ENCODE data around the gene APOL1.

APOL1 gene

GRCh38 chr22:36245805-36246356 is 7.1 kb upstream of the APOL1 start:
- H3K36me3 ChIP-seq (ENCODE audit: insufficient read depth, low read length): no peaks in the 10 kb centered on the region
- no peaks in the 10 kb centered on the region for H3K27me3 ChIP-seq (ENCODE audit: insufficient read depth, low read length)
- no peak overlapping the region for H3K4me3 ChIP-seq (ENCODE audit: low read depth, low read length, poor library complexity, severe bottlenecking)
- no peaks in the 10 kb centered on the region for H3K9me2 ChIP-seq (ENCODE audit: low read depth, low read length)
- no peaks in the 10 kb centered on the region for H3K79me2 ChIP-seq (ENCODE audit: insufficient read depth, low read length)
- no peaks in the 10 kb centered on the region for H4K20me1 ChIP-seq (ENCODE audit: insufficient read depth, low read length)
- H3K4me1 ChIP-seq (ENCODE audit: insufficient read depth, low read length, severe bottlenecking): no peaks in the 10 kb centered on the region
- TF ChIP-seq CTCF (IDR thresholded peaks at IDR 0.05; ENCODE audit: low read length) (no peak), EZH2 (IDR thresholded peaks at IDR 0.05; ENCODE audit: borderline replicate concordance, low read length) (no peak)
- H3K4me2 ChIP-seq (ENCODE audit: low read length): no peak overlapping the region
- no peak overlapping the region for H2AFZ ChIP-seq (ENCODE audit: low read length)
- H3F3A ChIP-seq (ENCODE audit: insufficient read depth, low read length): no peaks in the 10 kb centered on the region
- no peak overlapping the region for H3K9ac ChIP-seq (ENCODE audit: low read length)
- 0 out of 2 replicates have a peak, but pooled peaks cover 4% of the 10 kb centered on the region for H3K9me3 ChIP-seq (ENCODE audit: low read length)
- no peak overlapping the region for H3K27ac ChIP-seq (ENCODE audit: low read depth, low read length, poor library complexity, severe bottlenecking)

- no peaks in the 10 kb centered on the region for H3K9me2 ChIP-seq (ENCODE audit: low read depth, low read length)
- no peaks in the 10 kb centered on the region for H3K36me3 ChIP-seq (ENCODE audit: insufficient read depth, low read length)
- TF ChIP-seq CTCF (IDR thresholded peaks at IDR 0.05; ENCODE audit: low read length) (no peak), EZH2 (IDR thresholded peaks at IDR 0.05; ENCODE audit: borderline replicate concordance, low read length) (no peak)
- no peaks in the 10 kb centered on the region for H3K79me2 ChIP-seq (ENCODE audit: insufficient read depth, low read length)
- H4K20me1 ChIP-seq (ENCODE audit: insufficient read depth, low read length): no peaks in the 10 kb centered on the region
- no peaks in the 10 kb centered on the region for H3K27me3 ChIP-seq (ENCODE audit: insufficient read depth, low read length)
- H2AFZ ChIP-seq (ENCODE audit: low read length): no peak overlapping the region
- no peak overlapping the region for H3K9ac ChIP-seq (ENCODE audit: low read length)
- no peak overlapping the region for H3K4me2 ChIP-seq (ENCODE audit: low read length)
- H3F3A ChIP-seq (ENCODE audit: insufficient read depth, low read length): no peaks in the 10 kb centered on the region
- H3K27ac ChIP-seq (ENCODE audit: low read depth, low read length, poor library complexity, severe bottlenecking): no peak overlapping the region
- H3K4me3 ChIP-seq (ENCODE audit: low read depth, low read length, poor library complexity, severe bottlenecking): no peak overlapping the region
- no peaks in the 10 kb centered on the region for H3K4me1 ChIP-seq (ENCODE audit: insufficient read depth, low read length, severe bottlenecking)
- 0 out of 2 replicates have a peak, but pooled peaks cover 4% of the 10 kb centered on the region for H3K9me3 ChIP-seq (ENCODE audit: low read length)
These were observed 6.2 kb upstream of the APOL1 start for GRCh38 chr22:36246718-36247117.

GRCh38 chr22:36247955-36248354 is 5.0 kb upstream of the APOL1 start:
- Histone ChIP-seq H3K4me1 (ENCODE audit: insufficient read depth, low read length, severe bottlenecking) (peaks cover 6% of the 10 kb centered on the region), H3K27me3 (ENCODE audit: insufficient read depth, low read length) (no peaks in the 10 kb centered on the region), H2AFZ (ENCODE audit: low read length) (no peak overlapping the region), H3K4me2 (ENCODE audit: low read length) (no peak overlapping the region), H3F3A (ENCODE audit: insufficient read depth, low read length) (no peaks in the 10 kb centered on the region), H3K9me3 (ENCODE audit: low read length) (0 out of 2 replicates have a peak, but pooled peaks cover 4% of the 10 kb centered on the region), H3K9ac (ENCODE audit: low read length) (no peak overlapping the region), H3K79me2 (ENCODE audit: insufficient read depth, low read length) (no peaks in the 10 kb centered on the region), H3K9me2 (ENCODE audit: low read depth, low read length) (no peaks in the 10 kb centered on the region), H3K27ac (ENCODE audit: low read depth, low read length, poor library complexity, severe bottlenecking) (no peak overlapping the region), H4K20me1 (ENCODE audit: insufficient read depth, low read length) (no peaks in the 10 kb centered on the region), H3K36me3 (ENCODE audit: insufficient read depth, low read length) (no peaks in the 10 kb centered on the region), H3K4me3 (ENCODE audit: low read depth, low read length, poor library complexity, severe bottlenecking) (no peak overlapping the region)
- TF ChIP-seq CTCF (IDR thresholded peaks at IDR 0.05; ENCODE audit: low read length) (no peak), EZH2 (IDR thresholded peaks at IDR 0.05; ENCODE audit: borderline replicate concordance, low read length) (no peak)
